ENCODE data around the gene ALG2.
"Not testable (repeated sequence)": the region's sequence is repeated elsewhere in the genome, so short reads cannot be mapped to it uniquely, and the experiment has no call there.

ALG2 gene

DNA sequence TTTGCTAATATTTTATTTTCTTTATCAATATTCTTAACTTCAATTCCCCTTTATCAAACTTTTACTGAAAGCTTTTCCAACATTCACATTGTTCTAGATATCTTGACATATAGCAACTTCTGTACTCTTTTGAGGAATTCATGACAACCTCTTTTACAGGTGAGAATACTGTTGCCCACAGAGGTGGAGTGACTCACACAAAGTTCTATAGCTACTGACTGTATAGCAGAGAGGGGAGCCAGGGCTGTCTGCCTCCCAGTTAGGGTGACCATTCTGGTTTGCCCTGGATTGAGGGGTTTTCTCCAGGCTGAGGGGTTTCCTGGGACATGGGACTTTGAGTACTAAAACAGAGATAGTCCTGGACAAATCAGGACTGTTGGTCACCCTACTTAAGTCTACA lies 16.6 kb upstream of the ALG2 start:
- DNase-seq (ENCODE audit: low read depth), result no peak

DNA sequence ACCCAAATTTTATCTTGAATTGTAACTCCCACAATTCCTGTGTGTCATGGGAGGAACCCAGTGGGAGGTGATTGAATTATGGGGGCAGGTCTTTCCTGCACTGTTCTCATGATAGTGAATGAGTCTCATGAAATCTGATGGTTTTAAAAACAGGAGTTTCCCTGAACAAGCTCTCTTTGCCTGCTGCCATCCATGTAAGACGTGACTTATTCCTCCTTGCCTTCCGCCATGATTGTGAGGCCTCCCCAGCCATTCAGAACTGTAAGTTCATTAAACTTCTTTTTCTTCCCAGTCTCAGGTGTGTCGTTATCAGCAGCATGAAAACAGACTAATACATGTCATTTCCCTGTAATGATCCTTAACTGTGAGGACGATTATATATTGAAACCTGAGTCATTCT lies 16.1 kb upstream of the ALG2 start:
- not testable (repeated sequence) for DNase-seq (ENCODE audit: low read depth)

DNA sequence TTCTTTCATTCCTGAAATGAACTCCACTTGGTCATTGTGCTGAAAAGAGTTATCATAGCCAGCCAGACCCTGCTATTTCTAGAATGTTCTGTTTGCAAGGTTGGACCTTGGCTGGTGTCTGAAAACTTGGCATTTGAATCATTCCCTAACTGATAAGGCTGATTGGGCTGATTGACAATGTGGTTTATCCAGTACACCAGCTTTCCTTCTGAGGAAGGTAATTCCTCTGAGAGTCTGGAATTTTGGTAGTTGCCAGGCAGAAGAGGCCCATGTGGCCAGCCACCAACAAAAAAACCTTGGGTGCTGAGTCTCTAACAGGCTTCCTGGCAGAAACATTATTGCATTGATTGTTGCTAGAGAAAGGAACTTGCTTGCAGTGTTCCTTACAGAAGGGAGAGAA lies 15.6 kb upstream of the ALG2 start:
- no peak for DNase-seq (ENCODE audit: low read depth)

DNA sequence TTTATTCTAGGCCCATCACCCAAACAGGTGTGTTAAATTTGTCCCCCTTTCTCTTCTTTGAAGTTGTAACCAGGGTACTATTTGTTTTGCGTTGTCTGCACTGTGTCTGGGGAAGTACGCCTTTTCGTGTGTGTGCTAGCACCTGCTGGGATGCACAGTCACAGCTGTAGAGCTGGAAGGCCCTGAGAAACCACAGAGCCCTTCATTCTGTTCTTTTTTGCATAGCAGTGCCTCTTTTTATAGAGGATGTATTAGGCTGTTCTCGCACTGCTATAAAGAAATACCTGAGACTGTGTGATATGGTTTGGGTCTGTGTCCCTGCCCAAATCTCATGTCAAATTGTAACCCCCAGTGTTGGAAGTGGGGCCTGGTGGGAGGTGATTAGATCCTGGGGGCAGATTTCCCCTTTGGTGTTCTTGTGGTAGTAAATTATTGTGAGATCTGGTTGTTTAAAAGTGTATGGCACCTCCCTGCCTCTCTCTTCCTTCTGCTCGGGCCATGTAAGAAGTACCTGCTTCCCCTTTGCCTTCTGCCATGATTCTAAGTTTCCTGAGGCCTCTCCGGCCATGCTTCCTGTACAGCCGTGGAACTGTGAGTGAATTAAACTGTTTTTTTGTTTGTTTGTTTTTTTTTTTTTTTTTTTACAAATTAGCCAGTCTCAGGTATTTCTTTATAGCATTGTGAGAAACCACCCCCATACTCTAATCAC lies 14.3 kb upstream of the ALG2 start:
- no peak for DNase-seq (ENCODE audit: low read depth)

DNA sequence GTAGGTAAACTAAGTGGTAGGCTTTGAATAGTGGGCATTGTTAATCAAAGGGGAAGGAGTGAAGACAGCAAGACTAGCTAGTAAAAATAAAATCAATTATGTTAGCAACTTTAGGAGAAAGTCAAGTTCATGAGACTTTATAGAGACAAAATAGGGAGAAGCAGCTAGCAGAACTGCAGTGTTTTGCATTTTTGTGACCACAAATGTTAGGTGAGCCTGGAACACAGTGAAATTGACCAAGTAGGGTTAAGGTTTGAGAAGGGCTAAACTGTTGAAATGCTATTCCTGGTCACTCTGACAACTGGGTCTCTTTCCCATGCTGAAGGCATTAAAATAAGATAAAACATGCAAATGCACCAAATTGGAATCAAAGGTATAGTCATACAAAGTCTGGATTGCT lies 13.3 kb upstream of the ALG2 start:
- DNase-seq (ENCODE audit: low read depth), result no peak

DNA sequence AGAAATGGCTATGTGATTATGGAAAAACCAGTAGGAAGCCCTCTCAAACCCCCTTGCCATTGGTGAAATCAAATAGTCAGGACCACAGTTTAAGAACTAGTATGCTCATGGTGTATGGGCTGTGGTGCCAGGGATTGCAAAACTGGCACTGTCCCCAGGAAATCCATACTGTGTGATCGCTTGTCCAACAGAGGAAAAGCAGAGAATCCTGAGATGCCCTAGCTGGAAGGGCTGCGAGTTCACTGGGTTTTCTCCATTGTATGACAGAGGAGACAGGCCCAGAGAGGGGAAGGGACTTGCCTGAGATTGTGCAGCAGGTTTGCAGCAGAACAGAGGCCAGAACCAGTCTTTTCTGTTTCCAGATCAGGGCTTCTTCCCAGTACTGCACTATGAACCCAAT lies 12.9 kb upstream of the ALG2 start:
- DNase-seq (ENCODE audit: low read depth), result no peak

DNA sequence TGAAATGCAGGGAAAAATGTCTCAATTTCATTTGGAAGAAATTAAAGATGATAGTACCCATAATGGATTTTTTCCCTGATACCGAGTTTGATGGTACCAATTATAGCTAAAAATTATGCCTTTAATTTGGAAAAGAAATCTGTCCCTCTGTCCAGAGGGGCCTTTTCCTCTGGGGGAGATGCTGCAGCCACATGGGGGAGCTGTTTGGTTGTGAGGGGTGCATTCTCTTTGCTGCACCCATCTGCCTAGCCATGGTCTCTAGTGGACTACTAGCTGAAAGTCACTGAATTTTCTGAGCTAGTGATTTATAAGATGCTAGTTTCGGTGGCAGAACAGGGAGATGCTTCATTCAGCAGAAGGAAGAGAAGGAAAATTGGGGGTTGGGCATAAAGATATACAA lies 10.0 kb upstream of the ALG2 start:
- DNase-seq (ENCODE audit: low read depth), result peak; percentile 6

DNA sequence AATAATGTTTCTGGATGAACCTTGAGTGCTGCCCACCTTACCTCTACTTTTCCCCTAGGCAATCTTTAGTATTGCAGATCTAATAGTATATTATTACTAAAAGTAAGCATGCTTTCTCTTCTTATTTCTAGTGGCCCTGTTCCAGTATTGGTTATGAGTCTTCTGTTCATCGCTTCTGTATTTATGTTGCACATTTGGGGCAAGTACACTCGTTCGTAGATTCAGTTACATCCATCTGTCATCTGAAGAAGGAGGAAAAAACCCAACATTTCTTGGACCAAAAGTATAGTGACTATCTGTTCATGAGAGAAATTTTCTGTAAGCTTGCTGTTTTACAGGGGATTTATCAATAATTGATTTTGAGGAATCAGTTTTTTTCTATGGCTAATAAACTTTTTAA lies 8.5 kb upstream of the ALG2 start:
- DNase-seq (ENCODE audit: low read depth), result no peak

DNA sequence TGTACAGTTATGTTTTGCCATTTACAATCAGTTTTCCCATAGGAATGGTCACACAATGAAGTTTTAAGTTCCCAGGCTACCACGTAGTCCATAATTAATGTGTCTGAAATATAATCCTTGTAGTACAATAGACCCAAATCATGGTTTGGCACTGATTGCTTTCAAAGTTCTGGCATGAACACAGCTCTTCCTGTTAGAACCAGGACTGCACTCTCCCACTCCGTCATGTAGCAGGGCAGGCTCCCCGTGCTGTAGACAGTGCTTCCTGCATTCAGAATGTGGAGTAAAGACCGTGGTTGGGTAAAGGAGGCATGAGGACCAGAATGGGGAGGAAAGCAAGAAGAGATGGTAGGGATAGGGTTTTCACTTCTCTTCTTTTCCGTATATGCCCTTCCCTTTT lies 4.3 kb upstream of the ALG2 start:
- peak; percentile 24 for DNase-seq (ENCODE audit: low read depth)

DNA sequence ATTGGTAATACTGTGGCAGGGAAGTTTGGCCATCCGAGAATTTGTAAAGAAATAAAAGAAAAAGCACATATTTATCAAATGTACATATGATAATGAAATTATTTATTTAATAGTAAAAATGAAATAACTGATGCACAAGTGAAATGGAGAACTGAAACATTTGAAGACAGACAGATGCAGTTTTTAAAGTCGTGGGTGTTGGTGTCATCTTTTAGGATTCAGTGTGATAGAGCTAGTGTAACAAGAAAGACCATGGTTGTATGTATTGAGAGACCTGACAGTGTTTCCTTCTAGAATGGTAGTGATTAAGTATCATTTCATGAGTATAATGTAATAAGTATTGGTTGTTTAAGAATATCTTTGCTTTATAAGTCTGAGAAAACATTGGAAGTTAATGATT lies 2.7 kb upstream of the ALG2 start:
- DNase-seq (ENCODE audit: low read depth), result no peak

DNA sequence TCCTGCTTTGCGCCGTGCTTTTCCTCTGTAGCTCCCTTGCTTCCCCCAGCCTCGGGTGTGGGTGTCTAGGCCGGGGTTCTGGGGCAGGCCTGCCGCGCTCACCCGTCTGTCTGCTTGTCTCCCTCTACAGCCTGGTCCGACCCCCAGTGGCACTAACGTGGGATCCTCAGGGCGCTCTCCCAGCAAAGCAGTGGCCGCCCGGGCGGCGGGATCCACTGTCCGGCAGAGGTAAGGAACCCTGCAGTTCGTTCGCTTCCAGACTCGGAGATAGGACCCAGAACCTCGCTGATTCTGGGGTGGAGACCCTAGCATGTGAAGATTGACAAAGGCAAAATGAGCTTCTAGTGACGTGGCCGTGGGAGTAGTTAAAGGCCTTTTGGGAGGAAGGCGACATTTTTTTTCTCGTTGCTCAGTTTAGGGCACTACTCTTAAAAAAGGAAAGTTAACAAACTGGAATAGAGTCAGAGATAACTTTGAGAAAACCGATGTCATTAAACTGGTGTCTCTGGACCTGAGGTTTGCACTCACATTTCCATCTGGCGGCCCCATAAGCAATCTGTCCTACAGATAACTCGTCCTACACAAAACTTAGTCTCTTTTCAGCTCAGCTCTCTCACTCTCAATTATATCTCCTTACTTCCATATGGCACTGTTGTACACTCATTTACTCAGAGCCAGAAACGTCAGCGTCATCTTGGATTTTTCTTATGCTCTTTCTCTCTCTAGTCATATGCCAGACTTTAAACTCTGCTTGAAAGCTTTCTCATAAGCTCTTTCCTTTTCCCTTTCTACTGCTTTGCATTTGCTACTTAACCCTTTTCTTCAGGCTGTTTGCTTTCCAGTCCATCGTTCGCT lies 901 bp upstream of the ALG2 start:
- DNase-seq (ENCODE audit: low read depth), result no peak

DNA sequence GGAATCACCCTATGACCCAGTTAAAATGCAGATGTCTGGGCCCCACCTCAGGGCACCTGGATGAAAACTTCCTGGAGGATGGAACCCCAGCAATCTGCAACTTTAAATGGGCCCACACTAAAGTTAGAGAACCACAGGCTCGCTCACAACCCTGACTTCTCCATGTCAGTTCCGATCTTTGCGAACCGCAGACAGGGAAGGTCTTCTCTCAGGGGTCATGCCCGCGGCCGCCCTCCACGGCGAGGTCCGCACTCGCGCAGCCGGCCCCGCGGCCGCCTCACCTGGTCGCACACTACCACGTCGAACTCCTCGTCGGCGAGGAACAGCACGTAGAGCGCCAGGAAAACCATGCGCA lies 499 bp downstream of the ALG2 start:
- DNase-seq (ENCODE audit: low read depth), result no peak

DNA sequence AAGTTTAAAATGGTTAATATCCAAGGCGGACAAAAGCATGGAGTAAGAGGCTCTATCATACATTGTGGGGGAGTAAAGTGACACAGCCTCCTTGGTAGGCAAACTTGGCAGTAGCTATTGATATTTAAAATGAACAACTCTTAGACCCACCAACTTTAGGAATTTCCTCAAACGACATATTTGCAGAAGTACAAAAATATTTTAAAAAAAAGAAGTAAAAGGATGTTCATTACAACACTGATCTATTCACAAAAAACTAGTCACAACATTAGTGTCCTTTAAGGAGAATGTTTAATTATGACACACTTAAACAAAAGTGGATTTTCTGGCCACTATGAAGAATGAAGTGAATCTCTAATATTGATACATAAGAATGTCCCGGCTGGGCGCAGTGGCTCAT lies 1.7 kb downstream of the ALG2 start:
- DNase-seq (ENCODE audit: low read depth), result no peak

DNA sequence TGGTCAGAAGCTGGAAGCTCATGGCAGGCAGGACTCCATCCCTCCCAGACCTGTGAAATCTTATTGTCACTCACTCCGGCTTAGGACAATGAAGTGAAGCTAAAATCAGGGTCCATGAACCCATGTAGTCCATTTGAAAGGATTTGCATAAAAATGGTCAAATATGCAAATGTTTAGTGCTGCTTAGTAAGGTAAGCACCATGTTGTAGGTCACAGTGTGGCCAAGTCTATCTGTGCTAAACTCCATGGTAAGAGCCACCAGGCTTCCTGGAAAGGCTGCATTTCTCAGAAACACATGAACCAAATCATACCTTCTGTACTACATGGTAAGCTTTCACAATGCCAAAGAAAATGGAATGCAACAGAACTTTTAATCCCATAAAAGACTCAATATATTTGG lies 5.7 kb downstream of the ALG2 start:
- no peak for DNase-seq (ENCODE audit: low read depth)

DNA sequence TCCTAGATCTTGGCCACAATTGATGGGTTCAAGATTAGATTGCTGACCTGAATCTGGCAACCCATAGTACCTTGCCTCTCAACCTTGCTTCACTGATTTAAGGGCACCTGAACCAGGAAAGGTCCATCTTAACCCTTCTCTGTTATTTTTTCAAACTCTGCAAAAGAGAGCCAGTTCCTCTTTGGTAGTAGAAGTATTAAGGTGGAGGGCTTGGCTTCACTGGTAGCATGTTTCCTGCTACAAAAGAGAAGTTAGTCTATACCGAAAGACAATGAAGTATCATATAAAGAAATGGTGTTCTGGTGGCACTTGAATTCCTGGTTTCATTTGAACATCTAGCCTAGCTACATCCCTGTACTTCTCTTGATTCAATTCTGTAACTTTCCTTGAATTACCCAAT lies 8.5 kb downstream of the ALG2 start:
- no peak for DNase-seq (ENCODE audit: low read depth)

DNA sequence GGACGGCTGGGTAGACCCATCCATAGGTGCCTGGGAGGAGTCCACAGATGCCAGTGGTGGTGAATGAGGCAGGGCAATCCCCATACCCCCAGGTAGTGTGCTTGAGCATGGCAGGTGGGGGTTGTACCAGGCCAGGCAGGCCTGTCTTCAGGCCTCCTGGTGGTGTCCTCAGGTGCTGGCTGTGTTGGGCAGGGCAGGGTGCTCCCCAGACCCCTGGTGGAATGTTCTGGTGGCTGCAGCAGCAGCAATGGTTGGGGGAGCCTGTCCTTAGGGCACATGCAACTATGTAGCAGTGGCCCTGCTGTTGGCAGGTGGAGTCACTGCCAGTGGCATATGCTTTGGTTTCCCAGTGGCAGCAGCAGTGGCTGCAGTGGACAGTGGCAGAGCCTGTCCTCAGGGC lies 10.0 kb downstream of the ALG2 start:
- no peak for DNase-seq (ENCODE audit: low read depth)

DNA sequence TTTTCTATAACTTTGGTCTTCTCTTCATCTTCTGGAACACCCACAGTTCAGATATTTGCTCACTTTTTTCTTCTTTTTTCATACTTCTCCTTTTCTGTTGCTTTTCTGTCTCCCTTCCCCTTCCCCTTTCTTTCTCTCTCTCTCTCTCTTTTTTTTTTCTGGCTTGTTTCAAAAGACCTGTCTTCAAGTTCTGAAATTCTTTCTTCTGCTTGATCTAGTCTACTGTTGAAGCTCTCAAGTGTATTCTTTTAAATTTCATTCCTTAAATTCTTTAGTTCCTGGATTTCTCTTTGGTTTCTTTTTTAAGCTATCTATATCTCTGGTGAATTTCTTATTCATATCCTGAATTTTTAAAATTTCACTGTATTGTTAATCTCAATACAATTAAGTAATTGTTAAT lies 11.2 kb downstream of the ALG2 start:
- no peak for DNase-seq (ENCODE audit: low read depth)

DNA sequence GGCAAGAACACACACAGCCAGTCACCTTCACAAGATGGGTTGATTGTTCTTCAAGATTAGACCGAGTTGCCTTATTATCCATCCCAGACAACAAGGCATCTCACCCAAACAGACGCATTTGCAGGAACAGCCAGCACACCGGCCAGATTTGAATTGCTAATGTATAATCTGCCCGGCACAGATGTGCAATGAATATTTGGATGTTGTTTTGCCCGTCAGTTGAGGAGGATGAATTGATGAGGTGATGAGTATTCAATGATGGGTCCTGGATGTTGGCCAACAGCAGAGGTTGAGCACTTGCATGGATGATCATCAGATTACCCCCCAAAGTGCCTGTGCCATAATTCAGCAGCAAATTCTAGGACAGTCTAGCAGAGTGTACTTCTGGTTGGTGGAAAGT lies 20.1 kb downstream of the ALG2 start:
- DNase-seq (ENCODE audit: low read depth), result no peak

DNA sequence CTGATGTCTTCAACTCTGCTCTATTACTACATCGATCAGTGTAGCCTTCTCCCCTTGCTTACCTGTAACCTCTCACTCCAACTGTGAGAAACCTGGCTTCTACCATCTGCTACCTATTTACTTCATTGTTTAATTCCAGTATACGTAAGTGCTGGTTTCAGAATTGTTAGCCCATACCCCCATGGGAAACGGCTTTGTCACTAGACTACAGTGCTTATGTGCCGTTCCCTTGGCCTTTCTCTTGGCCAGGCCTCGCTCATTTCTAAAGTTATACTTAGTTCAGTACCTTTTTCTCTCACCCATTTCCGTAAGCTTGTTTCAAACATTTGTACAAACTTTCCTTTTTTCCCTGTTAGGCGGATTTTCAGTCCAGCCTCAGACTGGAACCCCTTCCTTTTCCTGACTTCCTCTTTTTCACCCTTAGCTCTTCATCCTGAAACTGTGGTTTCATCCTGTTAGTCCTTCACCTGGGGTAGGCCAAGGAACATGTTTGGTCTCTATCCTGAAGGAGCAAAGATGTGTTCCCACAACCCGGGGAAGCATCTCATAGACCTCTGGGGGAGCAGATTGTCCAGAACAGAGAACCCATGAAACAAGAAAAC lies 21.7 kb downstream of the ALG2 start:
- no peak for DNase-seq (ENCODE audit: low read depth)

DNA sequence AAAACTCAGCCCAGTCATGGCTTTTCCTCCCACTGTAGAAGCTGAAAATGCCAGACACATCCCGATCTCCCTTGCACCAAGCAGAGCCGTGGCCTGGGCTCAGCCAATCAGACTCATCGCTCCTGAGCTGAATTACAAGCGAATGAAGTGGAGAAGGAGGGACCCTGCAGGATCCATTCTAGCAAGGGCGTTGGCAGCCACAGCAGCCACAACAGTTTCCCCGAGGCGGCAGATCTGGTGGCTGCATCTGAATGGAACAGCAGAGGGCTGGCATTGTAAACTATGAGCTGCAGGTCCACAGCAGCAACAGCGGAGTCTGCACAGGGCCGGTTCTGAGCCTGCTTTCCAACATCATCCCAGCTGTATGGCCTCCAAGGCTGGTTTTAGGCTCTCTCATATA lies 23.8 kb downstream of the ALG2 start:
- DNase-seq (ENCODE audit: low read depth), result no peak

DNA sequence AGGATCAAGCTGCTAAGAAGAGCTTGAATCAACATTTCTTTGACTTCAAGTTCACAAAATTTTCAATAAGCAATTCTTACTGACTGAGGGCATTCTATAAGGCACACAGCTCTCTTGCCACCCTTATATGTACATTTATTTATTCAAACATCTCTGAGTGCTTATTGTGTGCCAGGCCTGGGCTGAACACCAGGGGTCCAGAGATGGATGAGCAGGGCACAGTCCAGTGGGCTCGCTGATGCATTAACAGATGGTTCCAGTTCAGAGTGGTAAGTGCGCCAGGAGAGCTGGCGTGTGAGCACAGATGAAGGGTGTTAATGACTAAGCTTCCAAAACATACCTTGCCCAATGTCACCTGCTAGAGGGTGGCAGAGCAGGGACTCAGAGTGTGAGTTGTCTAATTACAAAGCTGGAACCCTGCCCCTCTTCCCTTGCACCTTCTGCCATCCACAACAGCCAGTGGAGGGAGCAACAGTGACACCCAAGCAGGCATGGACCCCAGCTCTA lies 24.6 kb downstream of the ALG2 start:
- DNase-seq (ENCODE audit: low read depth), result no peak

DNA sequence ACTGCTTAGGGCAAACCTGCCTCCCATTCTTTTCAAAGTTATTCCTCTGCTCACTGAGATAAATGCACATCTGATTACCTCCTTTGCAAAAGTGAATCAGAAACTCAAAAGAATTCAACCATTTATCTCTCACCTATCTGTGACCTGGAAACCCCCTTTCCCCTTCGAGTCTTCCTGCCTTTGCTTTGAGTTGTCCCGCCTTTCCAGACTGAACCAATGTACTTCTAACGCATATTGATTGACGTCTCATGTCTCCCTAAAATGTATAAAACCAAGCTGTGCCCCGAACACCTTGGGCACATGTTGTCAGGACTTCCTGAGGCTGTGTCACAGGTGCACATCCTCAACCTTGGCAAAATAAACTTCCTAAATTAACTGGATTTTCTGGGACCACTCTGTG lies 25.3 kb downstream of the ALG2 start:
- DNase-seq (ENCODE audit: low read depth), result not testable (repeated sequence)

DNA sequence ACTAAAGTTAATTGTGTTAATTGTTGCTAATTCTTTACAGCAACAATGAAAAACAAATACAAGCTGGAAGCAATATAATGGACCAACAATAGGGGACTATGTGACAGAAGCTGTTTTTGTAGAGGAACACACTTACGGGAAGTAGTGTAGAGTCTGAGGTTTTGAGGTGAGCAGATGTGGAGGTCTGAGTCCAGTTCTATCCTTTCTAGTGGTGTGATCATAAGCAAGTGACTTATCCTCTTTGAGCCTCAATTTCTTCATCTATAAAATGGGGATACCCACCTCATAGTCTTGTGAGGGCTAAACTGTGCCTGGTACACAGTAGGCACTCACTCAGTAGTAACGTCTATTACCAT lies 28.3 kb downstream of the ALG2 start:
- DNase-seq (ENCODE audit: low read depth), result no peak

Data from fibroblast of gingiva (primary cell).